Measurements from ENCODE around the gene NUDT8.

GRCh38 chr11:67610302-67610868 is 19.4 kb downstream of the NUDT8 start:
- no peak for TF ChIP-seq POLR2A (IDR thresholded peaks at IDR 0.05; ENCODE audit: low read length)
- TF ChIP-seq GATA1 (IDR thresholded peaks at IDR 0.05; ENCODE audit: low read depth, low read length): no peak

Measured in erythroblast (primary cell).